ENCODE data around the gene DLG2.

DNA sequence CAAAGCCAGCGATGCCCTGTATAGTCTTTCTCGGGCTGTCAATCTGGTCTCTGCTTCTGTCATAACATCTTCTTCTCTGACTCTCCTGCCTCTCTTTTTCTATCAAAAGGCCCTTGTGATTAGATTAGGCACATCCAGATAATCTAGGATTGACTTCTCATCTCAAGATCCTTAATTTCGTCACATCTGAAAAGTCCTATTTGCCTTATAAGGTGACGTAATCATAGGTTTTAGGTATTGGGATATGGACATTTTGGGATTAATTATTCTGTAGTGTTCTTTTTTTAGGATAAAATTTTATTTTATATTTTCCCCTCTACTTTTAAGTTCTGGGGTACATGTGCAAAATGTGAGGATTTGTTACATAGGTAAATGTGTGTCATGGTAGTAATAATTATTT, 1860.2 kb downstream of the DLG2 start:
- TF ChIP-seq, protein P1, sequence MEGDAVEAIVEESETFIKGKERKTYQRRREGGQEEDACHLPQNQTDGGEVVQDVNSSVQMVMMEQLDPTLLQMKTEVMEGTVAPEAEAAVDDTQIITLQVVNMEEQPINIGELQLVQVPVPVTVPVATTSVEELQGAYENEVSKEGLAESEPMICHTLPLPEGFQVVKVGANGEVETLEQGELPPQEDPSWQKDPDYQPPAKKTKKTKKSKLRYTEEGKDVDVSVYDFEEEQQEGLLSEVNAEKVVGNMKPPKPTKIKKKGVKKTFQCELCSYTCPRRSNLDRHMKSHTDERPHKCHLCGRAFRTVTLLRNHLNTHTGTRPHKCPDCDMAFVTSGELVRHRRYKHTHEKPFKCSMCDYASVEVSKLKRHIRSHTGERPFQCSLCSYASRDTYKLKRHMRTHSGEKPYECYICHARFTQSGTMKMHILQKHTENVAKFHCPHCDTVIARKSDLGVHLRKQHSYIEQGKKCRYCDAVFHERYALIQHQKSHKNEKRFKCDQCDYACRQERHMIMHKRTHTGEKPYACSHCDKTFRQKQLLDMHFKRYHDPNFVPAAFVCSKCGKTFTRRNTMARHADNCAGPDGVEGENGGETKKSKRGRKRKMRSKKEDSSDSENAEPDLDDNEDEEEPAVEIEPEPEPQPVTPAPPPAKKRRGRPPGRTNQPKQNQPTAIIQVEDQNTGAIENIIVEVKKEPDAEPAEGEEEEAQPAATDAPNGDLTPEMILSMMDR (conservative IDR thresholded peaks at IDR 0.05; ENCODE audit: low read length): no peak
- no peak for TF ChIP-seq EZH2phosphoT487 (IDR thresholded peaks at IDR 0.05; ENCODE audit: borderline replicate concordance, low read depth, low read length)
